NCI-H1694 (cell line): ENCODE data around the gene SFTPD.

ENCODE experiments used
- DNase-seq: peaks from one replicate; lab custom pipeline; 2025; lab: John Stamatoyannopoulos, UW

SFTPD gene

DNA sequence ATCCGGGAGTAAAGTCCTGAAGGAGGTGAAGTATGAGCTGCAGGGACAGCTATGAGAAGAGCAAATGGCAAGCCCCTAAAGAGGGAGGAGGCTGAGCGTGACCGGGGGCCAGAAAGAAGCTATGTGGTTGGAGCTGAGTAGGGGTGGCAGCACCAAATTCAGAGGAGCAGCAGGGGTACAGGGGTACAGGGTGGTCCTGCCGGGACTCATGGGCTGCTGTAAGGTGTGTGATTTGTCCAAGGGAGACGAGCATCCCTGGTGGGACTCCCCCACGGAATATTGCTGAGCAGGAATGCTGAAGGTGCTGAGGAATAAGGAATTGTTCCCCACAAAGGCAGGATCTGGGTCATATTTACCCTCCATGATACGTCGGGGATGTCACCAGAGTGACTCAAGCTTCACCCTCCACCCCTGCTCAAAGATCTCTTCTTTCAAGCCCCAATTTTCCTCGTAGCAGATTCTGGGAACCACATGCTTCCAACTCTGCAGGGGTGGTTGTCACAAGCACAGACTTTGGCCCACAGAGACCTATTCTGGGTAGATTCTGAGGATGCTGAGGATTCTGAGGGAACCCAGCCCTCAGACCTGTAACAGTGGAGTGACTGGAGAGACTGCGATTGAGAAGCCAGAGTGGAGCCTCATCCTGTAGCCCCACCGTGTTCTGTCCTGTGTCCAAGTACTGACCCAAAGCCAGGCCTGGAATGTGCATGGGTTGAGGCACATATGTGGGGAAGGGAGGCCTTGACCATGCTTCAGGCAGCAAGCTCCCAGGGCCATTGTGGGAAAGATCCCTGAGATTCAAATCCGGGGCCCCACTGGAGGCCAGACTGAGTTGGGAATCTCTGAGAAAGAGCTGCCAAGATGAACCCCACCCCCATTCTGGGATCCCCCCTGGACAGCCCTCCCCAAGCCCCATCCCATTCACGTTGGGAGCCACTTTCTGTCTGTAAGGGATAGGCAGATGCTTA is 4.2 kb downstream of the SFTPD start:
- DNase-seq = no peak

DNA sequence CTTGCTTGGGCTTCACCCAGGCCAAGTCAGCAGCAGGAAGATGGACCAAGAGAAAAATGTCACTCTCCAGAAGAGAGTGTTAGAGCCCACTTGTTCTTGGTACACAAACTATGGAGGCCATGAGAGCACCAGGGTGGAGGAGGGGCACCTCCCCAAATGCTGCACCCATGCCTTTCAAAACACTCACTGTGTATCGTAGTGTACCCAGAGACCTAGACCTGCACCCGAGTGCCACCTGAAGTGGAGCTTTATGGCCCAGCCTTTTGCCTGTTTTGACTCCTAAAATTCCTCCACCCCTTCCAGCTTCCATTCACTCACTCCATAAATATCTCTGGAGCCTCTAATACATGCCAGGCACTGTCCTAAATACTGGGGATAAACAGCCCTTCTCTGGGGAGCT is 5.0 kb downstream of the SFTPD start:
- DNase-seq = no peak

DNA sequence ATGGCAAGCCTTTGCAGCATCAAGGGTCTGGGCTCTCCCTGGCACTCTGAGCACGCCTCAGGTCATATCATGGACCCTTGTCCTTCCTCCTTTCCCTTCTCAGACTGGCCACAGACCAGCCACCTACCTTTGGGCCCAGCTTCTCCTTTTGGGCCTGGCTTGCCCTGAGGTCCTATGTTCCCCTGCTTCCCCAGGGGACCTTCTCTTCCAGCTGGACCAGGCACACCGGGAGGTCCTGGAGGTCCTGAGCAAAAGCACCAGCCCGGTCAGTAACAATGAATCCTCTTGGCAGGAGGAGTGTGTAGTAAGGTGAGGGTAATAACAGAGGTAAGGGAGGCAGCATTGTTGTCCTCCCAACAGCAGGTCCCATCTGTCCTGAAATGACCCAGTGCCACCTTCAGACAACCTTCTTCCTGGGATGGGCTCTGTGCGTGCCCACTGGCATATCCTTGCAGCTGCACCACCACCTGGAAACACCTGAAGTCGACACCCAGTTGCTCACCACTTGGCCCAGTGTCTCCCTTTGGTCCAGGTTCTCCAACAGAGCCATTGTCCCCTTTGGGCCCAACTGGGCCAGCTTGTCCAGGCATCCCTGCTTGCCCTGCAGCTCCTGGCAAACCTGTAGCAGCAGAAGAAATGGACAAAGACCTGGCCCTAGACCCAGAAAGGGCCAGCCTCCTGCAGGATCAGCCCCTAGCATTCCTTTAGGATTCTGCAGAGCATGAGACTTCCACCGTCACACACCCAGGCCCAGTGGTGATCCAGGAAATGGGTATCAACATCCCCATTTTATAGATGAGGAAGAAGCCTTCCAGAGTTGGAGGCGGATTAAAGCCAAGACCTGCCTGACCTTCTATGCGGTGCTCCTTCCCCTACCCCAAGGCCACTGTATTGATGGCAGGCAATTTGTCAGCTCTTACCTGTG is 6.4 kb downstream of the SFTPD start:
- no peak for DNase-seq

DNA sequence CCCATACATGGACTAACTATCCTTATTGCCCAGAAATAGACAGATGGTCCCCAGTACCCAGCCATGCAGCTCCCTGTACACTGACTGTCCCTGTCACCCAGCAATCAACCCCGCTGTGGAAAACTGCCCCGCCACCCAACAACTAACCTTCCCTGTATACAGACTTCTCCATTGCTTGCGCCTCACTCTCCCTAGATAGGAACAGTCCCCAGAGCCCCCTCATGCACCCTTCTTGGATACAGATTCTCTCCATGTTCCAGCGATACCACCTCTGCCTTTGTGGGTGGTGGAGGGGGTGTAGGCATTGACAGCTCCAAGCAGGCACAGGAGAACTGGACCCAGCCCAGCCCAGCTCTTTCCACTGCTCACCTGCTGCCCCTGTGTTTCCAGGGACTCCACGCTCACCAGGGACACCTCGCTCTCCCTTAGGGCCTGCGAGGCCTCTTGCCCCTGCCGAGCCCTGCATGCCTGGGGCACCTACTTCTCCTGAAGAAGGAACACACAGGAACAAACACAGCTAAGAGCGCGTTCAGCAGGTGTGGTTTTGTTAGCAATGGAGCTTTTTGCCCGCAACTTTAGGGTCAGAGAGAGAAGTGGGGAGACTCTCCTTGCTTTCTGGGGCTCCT is 7.2 kb downstream of the SFTPD start:
- DNase-seq = no peak

DNA sequence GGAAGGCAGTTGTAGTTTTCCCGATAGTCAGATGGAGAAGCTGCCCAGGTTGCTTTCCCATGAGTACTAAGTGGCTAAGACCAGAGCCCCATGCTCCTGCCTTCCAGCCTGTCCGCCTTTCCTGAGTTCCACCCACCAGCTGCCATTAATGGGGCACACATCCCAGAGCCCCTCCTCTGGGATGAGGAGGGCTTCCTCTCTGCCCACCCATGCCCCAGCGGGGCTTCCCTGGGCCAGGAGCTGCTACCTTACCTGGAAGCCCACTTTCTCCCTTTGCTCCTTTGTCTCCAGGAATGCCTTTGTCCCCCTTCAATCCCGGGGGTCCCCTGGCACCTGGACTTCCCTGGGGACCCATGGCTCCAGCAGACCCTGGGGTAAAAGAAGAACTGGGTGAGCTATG is 7.8 kb downstream of the SFTPD start:
- no peak for DNase-seq

DNA sequence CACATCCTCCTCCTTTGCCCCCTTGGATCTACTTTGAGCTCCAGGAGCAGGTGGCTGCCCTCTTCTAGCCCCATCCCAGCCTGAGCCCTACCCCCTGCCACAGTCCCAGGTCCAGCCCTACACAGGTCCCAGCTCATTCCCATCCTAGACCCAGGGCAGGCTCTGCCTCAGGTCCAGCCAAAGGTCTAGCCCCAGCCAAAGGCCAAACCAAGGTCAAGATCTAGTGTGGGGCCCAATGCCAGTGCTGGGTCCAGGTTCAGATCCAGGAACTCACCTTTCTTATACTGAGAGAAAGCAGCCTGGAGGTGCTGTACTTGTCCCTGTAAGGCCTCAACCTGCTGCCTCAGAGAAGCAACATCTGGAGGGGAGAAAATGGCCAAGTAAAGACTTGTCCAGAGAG is 8.5 kb downstream of the SFTPD start:
- no peak for DNase-seq

DNA sequence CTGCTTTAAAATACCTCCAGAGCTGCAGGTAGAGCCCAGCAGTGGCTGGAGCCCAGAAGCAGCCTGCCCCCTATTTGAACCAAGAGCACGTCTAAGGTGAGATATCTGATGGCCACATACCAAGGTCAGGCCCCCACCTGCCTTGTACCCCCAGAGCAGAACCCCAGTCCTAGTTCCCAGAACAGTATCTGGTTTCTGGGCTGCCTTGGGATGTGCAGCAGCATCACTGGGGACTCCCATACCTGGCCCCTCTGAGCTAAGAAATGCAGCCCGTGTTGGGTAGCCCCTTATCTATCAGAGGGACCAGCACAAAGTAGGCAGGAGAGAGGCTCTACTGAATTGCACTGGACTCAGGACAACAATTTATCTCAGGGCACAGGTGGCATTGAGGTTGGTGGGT is 8.9 kb downstream of the SFTPD start:
- no peak for DNase-seq

DNA sequence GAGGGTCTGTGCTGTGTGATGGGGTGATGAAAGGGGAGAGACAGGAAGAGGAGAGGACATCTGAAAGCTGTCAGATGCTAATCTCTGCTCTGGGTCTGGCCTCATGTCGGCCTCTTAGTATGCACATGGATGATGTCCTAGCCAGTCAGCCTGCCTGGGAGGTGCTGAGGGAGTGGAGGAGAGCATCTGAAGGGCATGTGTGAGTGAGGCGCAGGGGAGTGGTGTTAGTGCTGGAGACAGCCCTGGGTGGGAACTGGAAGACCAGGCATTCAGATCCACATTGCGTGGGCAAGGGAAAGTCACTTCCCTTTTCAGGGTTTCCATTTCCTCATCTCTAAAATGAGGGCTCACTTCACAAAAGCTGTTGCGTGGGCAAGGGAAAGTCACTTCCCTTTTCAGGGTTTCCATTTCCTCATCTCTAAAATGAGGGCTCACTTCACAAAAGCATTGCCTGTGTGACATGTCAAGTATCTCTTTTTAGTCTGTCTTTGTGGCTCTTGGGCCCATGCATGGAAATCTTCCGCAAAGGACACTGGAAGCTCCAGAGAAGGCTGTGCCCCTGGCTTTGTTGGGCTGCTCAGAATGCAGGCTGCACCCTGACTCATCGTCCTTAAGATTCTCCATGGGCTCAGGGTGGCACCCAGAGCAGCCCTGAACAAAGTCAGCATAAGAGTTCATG is 10.0 kb downstream of the SFTPD start:
- DNase-seq = no peak

DNA sequence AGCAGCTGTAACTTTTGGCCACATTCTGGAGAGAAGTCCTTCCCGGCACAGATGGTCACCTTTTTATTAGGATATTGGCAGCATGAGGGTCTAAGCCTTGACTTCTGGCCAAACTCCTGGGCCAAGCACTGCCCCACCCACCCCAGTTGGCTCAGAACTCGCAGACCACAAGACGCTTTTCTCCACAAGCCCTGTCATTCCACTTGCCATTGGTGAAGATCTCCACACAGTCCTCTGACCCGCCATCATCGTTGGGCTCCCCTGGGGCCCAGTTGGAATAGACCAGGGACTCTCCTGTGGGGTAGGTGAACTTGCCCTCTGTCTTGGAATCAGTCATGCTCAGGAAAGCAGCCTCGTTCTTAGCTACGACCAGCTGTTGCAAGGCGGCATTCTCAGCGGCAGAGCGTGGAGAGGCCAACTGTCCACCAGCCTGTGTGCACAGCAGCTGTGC is 11.2 kb downstream of the SFTPD start:
- DNase-seq = no peak

DNA sequence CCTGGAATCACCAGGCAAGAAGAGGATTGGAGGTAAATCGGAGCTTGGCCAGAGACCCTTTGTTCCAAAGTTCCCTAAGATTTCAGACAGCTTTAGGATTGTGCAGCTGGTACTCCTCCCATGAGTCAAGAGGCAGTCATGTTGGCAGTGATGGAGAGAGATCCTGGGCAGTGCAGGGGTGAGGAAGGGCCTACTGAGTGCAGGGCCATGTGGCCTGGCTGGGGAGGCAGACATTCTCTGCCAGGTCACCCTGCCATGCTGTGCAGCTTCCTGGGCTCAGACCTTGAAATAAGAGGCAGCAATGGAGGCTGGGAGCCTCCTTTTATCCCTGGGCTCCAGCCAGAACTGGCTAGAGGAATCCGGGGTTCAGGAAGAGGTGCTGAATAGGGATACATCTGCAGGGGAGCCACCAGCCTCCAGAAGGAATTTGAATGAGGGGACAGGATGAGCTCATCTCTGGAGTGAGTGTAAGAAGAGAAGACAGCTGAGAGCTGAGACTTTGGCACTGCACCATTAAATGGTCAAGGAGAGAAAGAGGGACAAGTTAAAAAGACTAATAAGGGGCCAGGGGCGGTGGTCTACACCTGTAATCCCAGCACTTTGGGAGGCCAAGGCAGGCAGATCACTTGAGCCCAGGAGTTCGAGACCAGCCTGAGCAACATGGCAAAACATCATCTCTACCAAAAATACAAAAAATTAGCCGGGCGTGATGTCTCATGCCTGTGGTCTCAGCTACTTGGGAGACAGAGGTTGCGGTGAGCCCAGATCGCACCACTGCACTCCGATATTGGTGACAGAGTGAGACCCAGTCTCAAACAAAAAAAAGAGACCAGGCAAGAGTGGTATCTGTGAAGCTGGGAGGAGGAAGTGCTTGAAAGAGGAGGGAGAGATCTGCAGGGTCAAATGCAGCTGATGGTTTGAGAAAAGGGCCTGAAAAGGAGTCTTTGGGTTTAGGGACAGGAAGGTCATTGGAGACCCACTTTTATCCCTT is 12.0 kb downstream of the SFTPD start:
- no peak for DNase-seq

DNA sequence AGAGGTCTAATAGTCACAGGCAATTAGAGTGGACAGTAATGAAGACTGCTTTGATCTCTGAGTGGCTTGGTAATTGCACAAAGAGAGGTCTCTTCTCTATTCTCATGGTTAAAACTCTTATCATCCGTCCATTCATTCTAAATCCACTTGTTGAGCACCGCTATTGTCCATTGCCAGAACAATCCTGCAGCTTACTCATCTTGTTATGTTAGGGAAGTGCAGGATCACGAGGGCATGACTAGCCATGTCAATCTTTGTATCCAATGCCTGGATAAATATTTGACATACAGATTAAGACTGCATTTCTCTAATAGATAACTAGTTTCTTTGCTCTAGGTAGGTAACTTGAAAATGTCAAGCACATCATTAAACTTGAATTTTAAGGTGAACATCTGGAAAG is 14.9 kb downstream of the SFTPD start:
- DNase-seq = no peak

DNA sequence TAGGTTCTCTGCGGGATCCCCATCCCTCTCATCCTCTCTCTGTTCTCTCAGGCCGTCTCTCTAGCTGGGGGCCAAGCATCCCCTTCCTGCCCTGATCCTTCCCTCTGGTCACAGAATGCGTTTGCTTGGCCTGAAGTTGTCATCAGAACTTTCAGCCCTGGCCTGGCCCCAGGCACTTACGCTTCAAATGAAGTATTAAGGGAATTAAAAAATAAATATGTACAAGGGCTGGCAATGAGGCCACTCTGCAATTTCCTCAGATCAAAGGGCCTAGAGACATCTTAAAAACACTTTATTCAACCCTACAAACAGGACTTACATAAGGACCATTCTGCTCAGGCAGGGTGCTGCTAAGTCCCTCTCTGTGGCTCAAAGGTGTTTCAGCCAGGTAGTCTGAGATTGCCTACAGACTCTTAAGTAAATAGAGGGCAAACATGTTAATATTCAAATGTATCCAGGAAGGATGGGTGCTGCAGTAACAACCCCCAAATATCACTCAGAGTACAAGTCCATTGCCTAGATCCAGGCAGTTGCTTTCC is 16.0 kb downstream of the SFTPD start:
- no peak for DNase-seq

DNA sequence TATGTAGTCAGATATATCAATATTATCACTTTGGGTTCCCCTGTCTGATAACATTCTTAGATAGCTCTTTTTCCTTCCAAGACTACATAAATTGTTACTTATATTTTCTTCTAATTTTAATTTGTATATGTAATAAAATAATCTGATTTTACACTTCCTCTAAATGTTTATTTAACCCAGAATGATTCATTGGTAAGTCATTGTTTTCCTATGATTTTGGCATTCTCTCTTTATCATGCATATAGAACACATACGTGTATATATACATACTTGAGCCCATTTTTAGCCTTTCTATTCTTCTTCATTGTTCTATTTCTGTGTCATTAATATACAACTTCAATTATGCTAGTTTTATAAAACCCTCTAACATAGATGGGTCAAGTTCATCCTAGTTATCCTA is 16.6 kb downstream of the SFTPD start:
- no peak for DNase-seq

DNA sequence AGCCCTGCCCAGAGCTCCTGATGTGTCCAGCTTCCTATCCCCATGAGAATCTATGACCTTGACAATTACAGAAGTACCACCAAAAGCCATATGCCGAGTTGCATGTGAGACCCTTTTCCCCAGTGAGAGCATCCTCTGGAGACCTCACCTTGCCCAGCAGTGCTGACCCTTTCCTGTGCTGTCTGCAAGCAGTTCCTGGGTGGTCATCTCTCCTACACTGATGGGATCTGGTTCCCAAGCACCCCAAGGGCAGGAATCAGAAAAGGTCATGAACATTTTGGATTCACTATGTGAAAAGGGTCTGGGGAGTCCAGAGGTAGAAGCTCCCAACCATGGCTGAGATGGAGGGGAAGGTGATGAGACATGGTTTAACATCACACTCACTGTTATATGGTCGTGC is 18.2 kb downstream of the SFTPD start:
- DNase-seq = no peak

DNA sequence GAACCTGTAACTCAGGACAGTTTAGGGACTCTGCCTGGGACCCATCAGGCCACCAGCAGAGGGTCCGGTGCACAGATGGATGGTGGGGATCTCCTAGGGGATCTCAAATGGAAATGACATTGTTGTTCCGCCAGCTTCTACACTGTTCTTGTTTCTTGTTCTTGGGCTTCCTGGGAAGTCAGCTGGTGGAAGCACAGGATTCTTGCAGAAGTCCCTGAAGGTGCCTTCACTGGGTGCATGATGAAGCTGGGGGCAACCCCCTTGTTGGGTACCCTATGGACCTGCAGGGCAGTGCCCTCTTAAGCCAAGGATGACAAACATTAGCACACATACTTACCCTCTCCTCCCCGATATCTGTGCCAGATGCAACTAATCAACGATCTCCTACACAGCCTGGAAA is 18.6 kb downstream of the SFTPD start:
- no peak for DNase-seq

DNA sequence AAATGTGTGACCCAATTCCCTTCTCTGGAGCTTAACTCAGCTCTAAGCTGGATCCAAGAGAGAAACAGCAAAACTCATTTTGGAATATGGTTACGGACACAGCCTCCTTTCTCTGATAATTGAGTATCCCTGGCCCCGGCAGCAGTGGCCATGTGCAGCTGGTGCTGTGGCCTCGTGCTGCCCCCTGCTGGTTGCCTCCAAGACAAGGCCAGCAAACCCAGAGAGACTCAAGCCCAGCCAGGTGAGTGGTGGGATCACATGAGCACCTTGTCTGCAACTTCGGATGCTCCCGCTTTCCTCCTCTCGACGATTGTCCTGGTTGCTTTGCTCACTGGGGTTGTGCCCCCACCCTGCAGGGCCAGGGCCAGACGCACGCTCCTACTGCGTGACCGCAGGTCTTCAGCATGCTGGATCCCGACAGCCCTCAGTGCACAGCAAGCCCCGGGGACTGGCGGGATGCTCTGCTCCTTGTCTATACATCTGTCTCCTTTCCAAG is 19.4 kb downstream of the SFTPD start:
- DNase-seq = peak; percentile 27

DNA sequence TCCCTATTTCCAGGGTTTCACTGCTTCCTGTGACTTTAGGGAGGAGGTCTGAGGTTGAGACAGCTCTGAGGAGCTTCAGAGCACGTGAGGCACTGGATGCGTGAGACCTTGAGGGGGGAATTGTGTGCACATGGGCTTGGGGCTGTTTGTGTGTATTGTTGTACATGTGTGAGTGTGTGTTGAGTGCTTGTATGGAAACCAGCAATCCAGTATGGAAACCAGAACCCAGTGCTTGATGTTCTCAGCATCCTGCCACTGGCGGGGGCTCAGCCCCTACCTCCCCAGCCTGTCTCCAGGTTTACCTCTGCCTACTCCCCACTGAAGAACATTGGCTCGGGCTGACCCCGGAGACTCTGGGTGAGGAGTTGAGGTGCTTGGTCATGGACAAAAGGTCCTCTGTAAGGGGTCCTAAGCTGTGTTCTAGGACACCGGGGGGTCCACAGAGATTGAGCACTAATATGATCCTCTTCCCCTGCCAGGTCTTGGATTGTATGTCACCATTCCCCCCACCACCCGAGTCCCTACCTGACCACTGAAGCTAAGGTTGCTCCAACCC is 20.8 kb downstream of the SFTPD start:
- DNase-seq = no peak

DNA sequence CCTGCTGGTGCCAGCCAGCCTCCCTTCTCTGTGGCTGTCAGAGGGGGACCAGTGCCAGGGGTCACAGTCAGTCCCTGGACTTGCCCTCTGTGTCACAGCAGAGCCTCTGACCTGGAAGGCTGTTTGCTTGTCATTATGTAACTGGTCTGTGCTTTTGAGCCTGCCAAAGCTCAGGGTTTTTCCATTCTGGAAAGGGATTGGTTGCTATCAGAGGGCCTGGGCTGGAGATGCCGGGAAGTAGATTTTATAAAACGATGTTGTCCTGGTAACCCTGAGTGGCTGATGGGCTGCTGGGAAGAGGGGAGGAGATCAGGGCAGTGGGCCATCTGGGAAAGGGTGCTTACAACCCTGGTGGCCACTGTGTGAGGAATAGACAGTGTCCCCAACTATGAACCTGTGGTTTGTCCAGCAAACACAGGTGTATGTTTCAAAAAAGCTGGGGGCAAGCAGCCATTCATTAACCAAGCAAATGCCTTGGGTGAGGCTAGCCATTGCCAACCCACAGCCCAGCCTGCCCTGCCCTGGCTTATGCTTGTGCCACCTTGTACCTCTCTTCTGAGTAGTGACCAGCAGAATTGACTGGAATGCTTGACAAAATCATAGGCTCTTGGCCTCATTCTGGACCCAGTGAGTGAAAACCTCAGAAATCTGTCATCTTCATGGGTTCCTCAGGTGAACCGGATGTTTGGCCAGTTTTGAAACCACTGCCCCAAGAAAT is 21.6 kb downstream of the SFTPD start:
- no peak for DNase-seq

DNA sequence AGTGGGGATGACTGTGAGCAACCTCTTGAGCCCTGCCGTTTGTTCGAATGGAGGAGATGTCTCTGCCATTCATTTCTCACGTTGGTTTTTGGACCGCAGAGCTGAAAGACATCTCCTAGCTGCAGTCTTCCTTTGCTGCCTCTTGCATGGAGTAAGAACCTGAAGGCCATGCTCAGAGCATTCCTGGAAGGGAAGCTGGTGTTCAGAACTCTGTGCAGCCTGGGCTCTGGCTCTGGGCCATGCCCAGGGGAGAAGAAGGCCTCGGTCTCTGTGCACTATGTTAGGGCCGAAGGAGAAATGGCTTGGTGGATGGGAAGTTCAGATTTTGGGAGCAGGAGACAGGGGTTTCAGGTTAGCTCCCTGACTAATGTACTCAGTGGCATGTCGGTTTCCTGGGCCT is 22.9 kb downstream of the SFTPD start:
- no peak for DNase-seq
